ENCODE data around the gene KIFC1.

GRCh38 chr6:33392979-33393378 lies 1.4 kb downstream of the KIFC1 start:
- TF ChIP-seq CTCF (IDR thresholded peaks at IDR 0.05) (no peak), POLR2A (IDR thresholded peaks at IDR 0.05) (no peak)
